Epithelial cell of prostate (primary cell): Measurements from ENCODE around the gene SRBD1.
A peak's percentile ranks its signal among the peaks of the same experiment; 100 is the strongest.

ENCODE experiments used
- DNase-seq: peaks from one replicate; pipeline ENCODE4 v3.0.0-alpha.2; 2011; ENCODE audit warnings: low read depth, low spot score
- H3K27ac ChIP-seq: fragments of 450-650 bp; 2 replicates; pipeline ENCODE4 v1.5.1; 2017; ENCODE audit warnings: mild to moderate bottlenecking

The SRBD1 gene

DNA sequence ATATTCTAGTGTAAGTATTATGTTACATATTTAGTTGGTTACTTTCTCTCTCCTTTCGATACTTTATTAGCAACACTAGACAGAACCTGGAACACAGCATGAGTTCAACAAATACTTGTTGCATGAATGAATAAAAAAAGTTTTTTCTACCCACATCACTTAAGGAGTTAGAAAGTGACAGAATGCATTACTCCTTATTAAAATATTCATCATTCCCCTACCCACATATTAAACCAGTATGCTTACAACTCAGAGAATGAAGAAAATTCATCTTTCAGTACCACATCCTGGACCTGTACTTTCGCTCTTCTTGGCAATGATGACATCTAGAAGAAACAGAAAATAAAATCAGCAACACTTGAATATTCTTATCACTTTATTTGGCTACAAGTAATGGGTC lies 6.0 kb downstream of the SRBD1 start:
- H3K27ac ChIP-seq = no peak overlapping the region
- no peak for DNase-seq

DNA sequence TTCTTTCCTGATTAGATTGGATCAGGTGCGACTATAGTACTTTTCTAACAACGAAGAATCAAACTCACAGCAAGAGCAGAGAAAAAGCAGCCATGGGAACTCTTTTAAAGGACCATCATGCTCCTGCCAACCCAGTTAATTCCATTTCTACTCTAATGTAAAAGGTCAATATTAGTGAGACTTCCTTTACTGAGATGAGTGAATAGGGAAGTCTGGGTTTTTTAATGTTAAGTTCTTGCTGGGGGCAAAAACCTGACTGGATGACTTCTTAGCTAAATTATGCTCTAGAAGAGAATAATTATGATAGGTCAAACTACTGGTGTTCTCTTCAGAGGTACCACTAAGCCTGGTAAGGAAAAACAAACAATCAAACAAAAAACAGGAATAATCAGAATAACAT lies 8.4 kb downstream of the SRBD1 start:
- no peak for DNase-seq

DNA sequence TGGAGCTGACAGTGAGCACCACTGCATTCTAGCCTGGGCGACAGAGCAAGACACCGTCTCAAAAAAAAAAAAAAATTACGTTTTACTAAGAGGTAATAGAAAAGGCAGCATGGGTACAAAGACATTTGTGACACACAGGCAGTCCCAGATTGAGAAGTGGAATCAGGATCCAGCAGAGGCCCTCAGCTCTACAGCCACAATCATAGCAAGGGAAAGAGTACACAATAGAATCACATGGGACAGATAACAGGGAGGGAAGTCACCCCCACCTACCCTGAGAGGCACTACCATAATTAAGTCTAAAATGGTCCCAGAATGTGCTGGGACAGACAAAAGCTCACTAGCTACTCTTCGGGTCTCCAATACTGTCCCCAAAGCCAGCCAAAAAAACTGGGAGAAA lies 12.5 kb downstream of the SRBD1 start:
- no peak overlapping the region for H3K27ac ChIP-seq
- DNase-seq = no peak

More for the DNA sequence above, 8.4 kb downstream of the SRBD1 start:
- H3K27ac ChIP-seq = no peak overlapping the region

DNA sequence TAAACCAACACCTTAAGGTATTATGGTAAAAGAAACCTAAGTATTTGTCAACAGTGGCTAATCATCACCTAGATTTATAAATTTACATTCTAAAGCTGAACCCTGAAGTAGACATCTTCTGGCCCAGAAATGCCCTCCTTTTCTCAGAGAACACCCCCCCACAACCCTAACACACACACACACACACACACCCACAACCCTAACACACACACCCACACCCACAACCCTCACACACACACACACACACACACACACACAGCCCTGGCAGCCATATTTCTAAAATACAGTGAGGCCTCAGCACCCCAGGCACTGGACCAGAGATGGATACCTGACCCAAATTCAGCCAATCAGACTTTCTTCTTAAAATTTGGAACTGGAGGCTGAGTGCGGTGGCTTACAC lies 14.3 kb downstream of the SRBD1 start:
- peak overlapping the region; percentile 73 for H3K27ac ChIP-seq
- no peak for DNase-seq

DNA sequence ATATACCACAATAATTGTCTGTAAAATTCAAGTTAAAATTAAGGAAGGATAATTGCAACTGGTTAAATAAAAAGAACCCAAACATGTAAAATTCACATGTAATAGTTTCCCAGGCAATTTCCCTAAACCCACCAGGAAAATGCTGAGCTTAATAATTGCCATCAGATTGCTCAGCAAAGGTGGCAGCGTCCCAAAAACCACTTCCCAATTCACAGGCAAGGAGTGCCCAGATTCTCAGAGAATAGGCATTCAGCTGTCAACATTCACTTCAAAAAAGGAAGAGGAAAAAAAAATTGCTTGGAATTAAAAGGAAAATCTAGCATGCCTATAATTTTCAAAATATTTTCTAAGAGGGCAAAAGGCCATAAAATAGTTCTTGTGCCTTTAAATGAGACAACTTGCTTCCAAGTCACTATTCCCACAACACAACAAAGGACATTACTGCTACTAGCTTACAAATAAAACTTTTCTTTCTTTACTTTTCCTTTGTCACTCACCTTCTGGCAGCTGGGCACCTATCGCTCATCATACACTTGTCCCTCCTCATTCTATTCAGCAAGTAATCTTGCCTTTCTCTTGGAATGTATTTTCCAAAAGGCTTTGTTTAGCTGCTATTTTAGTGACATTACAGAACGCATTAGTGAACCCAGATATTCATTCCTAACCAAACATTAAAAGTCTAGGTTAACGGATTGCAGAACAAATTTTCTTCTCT lies 15.2 kb downstream of the SRBD1 start:
- H3K27ac ChIP-seq = peak overlapping the region; percentile 73
- DNase-seq = no peak

DNA sequence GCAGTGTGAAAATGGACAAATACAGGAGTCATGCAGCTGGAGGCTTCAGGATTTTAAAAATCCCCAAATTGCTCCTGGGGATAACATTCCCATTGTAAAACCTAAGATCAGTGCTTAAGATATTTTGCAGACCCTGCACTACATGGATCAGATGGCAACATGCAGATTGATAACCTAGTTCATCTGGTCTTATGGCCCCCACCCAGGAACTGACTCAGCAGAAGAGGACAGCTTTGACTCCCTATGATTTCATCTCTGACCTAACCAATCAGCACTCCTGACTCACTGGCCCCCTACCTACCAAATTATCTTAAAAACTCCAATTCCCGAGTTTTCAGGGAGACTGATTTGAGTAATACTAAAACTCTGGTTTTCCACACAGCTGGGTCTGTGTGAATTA lies 20.0 kb downstream of the SRBD1 start:
- no peak overlapping the region for H3K27ac ChIP-seq
- no peak for DNase-seq

DNA sequence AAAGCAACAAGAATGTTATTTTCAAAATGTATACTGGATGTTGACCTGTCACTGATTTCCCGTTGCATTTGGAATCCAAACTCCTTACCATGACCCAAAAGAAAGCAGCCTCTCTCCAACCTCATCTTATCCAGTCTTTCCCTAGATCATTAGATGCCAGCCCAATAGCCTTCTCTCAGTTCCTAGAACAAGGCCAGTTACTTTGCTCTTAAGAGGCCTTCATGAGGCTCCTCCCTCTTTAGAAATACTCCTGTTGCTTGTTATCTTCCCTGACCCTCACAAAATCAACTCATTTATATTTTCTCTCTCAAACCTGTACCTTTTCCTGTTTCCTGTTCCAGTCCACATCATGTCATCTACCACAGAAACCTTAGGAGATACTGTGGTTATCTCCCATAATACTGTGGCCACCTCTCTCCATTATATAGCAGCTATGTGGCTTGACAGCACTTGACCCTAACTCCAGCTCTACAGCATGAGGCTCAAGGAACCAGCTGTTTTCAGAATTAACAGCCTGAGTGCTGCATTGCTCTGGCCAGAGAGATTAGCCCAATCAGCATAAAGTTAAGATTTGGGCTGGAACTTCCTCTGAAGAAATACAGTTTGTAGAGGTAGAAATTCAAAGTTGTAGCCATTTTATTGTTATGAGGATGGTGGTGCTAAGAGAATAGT lies 22.8 kb downstream of the SRBD1 start:
- H3K27ac ChIP-seq = no peak overlapping the region
- no peak for DNase-seq

DNA sequence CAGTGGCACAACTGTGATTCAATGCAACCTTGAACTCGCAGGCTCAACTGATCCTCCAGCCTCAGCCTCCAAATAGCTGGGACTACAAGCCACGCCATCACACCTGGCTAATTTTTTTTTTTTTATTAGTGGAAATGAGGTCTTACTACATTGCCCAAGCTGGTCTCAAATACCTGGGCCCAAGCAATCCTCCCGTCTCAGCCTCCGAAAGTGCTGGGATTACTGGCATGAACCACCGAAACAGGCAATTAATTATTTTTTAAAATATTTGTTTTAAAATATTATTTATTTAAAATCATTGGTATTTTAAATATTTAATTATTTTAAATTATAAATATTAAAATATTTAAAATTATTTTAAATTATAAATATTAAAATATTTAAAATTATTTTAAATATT lies 24.5 kb downstream of the SRBD1 start:
- H3K27ac ChIP-seq = no peak overlapping the region
- DNase-seq = no peak

DNA sequence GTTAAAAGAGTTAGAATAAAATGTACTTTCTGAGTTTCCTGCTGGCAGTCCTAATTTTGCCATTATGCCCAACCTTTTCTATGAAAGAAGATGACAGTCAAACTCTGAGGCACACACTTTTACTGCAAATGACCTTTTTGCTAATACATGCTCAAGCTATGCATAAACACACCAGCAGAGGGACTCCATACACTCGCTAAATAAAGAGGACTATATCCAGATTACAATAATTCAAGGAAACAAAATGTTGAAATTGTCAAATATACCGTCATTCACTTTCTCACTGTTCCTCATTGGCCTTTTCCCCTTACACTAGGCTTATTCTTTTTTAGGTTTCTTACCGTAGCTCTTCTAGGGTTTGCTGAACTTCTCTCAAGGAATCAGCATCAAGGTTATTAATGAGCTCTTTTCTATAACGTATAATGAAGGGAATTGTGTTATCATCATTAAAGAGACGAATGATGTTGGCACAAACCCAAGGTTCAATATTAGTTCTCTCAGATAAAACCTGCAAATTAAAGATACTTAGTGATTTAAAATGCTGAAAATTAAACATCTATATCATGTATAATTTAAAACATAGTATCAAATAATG lies 25.7 kb downstream of the SRBD1 start:
- DNase-seq = no peak
- no peak overlapping the region for H3K27ac ChIP-seq

DNA sequence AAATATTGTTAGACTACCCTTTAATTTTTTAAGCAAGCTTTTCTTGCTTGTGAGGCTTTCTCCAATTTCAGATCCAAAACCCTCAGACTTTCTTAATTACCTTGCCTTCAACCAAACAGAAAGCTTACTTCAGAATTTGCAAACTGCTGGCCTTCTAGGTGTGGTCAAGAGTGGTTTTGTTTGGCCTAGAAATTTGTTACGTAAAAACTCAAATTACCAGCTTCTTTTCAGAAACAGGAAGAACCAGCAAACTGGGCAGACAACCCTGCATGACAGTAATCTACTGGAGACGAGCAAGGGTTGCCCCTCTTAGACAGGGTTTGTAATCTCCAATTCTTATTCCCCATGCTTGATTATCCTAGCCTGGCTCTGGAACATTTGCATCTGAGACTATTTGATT lies 27.1 kb downstream of the SRBD1 start:
- no peak for DNase-seq
- H3K27ac ChIP-seq = no peak overlapping the region

DNA sequence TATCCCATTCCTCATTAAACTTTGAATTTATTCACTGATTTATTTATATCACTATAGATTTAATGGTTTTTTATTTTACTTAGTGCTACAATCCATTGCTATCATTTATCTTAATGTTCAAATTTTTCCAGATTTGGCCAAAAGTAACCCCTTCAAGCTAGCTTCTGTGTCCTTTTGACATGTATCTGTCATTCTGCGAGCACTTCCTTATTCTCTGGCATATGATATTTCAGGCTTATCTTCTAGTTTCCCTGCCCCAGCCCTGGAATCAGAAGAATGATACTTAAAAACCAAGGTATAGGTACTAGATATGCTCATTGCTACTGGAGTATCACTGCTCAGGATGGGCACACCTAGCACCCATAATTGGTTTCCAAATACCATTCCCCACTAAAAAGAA lies 28.5 kb downstream of the SRBD1 start:
- H3K27ac ChIP-seq = no peak overlapping the region

DNA sequence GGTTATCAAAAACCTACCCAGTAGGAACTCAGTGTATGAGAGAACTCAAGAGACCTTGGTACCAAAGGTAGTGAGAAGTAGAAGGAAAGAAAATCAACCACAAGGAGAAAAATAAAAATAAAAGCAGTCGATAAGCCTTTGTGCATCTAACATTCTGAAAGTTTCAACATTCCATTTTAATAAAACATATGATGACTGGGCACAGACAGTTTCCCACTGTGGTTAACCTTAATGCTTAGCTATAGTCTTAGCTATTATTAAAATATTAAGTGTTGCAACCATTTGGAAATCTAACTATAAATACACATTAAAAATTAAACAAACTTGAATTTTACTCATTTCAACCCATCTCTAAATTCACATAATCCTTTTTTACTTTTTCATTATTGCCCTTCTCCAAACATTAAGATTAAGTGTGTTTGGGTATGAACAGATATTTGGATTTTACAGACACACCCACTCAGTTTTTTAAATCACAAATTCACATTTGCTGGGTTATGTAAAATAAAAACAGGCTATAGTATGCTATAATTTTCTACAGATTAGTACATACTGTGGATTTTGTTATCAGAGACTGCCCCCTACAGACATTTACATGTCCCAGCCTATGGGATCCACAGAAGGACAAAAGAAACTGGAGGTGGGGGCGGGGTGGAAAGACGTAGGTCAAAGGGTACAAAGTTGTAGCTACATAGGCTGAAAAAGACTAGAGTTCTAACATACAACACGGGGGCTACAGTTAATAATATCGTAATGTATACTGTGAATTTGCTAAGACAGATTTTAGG lies 32.8 kb downstream of the SRBD1 start:
- DNase-seq = no peak
- H3K27ac ChIP-seq = no peak overlapping the region

More for the DNA sequence above, 28.5 kb downstream of the SRBD1 start:
- DNase-seq = no peak

DNA sequence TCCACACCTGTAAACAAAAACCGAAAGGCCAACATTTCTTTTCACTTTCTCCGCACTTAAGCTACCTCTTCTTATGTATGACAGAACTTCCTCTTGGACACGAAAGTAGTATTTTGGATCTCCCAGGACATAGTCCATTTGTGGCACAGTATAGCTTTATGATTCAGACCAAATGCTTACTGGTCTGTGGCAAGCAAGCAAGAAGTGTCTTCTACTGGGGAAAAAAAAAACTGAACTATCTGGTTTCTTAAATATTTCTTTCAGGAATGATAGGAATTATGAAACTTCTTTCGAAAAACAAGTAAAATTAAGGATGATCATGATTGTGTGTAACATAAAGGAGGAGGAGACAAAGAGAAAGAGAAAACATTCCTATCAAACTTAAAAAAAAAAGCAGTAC lies 33.6 kb downstream of the SRBD1 start:
- DNase-seq = no peak
- H3K27ac ChIP-seq = no peak overlapping the region

DNA sequence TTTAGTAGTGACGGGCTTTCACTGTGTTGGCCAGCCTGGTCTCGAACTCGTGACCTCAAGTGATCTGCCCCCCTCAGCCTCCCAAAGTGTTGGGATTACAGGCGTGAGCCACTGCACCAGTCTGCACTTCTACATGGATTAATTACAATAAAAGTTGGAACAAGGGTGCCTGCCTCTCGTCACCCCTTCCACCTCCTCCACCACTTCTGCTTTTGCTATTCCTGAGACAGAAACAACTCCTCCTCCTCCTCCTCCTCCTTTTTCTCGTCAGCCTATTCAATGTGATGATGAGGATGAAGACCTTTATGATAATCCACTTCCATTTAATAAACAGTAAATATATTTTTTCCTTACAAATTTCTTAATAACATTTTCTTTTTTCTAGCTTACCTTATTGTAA lies 35.2 kb downstream of the SRBD1 start:
- H3K27ac ChIP-seq = no peak overlapping the region
- no peak for DNase-seq

DNA sequence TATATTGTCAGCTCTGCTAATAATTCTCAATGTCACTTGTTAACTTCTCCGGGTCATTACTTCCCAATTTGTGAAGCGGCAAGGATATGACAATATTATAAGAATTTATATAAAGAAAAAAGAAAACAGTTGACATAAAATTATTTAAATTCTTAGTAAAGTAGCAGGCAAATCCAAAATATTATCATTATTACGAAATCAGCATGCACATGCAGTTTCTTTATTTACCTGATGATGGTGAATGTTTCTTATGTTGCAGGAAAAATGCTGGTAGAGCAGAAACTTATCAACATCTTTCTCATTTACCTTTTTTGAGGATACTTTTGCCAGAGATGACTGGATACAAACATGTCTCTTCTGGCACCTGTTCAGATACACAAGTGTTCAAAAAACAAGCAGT lies 38.1 kb downstream of the SRBD1 start:
- no peak for DNase-seq

DNA sequence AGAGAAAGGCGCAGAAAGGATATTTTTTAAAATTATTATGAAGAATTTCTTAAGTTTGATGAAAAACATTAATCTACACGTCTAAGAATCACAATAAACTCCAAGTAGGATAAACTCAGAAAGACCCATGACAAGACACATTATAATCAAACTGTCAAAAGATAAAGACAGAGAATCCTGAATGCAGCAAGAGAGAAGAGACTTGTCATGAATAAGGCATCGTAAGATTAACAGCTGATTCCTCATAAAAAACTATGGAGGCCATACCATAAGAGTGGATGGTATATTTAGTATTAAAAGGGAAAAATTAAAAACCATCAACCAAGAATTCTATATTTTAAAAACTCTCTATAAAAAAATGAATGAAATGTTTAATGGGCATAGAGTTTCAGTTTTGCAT lies 39.1 kb downstream of the SRBD1 start:
- no peak overlapping the region for H3K27ac ChIP-seq
- no peak for DNase-seq

More for the DNA sequence above, 38.1 kb downstream of the SRBD1 start:
- H3K27ac ChIP-seq = no peak overlapping the region

DNA sequence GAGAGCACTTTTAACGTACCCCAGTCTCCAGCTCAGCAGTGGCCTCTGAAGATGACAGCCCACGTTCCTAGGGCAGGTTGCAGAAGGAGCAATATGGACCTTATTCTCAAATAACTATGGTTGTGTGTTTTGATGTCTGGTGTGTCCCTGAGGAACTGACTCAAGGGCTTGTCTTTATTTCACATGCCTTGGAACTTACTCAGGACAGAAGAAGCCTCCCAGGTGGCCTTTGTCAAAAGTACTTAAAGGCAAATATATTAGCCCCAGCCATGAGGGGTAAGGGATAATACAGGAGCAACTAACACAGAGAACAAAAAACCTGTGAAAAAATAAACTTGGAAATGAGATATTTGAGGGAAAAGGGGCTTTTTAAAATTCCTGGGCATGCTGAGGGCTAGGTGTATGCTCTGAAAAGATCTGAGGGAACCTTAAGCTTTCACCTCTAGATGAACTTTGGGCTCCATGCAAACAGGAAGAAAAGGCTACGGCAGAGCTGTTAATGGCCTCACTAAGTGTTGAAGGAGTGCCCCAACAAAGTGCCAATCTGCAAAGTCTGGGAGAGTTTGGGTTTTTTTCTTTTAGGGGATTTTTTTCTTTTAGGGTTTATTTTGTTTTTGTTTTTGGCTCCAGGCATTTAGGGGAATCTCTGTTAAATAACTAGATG lies 40.3 kb downstream of the SRBD1 start:
- H3K27ac ChIP-seq = peak overlapping the region; percentile 62
- no peak for DNase-seq

DNA sequence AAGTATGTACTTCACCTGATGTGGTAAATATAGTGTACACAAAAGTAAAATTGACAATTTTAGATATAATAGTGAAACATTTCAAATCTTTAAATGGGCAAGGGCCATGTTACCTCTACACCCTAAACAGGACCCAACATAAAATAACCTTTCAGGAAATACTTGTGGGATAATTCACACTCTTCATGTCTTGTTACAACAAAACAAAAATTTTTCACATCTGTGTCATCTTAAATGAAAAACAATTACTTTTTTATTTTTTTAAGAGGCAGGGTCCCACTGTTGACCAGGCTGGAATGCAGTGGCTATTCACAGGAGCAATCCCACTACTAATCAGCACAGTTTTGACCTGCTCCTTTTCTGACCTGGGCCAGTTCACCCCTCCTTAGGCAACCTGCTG lies 42.1 kb downstream of the SRBD1 start:
- H3K27ac ChIP-seq = peak overlapping the region; percentile 62
- no peak for DNase-seq

DNA sequence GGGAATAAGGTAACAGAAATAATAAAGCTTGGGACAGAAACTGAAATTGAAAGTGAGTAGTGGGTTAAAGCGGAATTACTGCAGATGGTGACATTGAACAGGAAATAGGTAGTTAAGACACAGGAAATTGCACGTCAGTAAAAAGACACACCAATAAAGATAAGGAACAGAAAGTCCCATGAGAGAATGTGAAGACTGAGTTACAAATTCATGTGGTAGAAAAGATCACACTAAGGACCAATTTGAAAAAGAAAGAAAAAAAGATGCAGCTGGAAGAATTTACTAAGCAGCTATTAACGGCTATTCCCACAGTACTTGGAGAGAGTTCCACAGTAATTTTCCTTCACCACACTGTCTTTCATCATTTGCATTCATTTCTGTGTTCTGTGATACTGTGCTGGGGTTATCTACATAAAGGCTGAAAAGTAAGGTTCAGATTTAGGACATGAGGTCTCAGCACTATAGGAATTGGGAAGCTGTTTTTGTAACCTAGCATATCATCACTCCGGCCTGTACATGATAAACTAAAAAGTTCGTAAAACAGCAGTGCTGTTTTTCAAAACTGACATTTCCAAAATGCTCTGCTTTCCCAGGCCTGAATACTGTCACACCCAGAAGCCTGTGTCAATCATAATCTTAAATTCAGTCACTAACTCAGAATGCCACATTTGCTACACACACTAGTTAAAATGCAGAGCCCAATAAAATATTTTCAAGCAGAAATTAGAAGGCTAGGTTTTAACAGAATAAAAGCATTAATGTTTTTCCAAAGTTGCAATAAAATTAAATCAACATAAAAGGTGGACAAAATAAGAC lies 42.9 kb downstream of the SRBD1 start:
- no peak for DNase-seq
- H3K27ac ChIP-seq = peak overlapping the region; percentile 62
